Uterus (tissue), 4 donors: ENCODE data around the gene RNF175. TPM values are rescaled to one million over a fixed set of nuclear protein-coding genes. Genes with fewer than 3 reads are reported as not detected.

ENCODE experiments used
- DNase-seq, 2 donors: peaks; one replicate each; pipeline ENCODE4 v3.0.0-alpha.2; 2019 to 2020
- H3K27ac ChIP-seq, 2 donors: fragments of 200-600 bp; sonication (generic); 1 replicate in 1 of 2; 2 replicates in 1 of 2; pipeline ENCODE4 v1.5.1; 2016 to 2018
- H3K27me3 ChIP-seq, 2 donors: fragments of 200-600 bp; sonication (generic); one replicate each; pipeline ENCODE4 v1.5.1; 2018 to 2019; ENCODE audit warnings: control low read depth in 1 of 2
- H3K36me3 ChIP-seq, 2 donors: fragments of 200-600 bp; sonication (generic); one replicate each; pipeline ENCODE4 v1.5.1; 2019; ENCODE audit warnings: control low read depth in 1 of 2
- H3K4me1 ChIP-seq, 2 donors: fragments of 200-600 bp; sonication (generic); one replicate each; pipeline ENCODE4 v1.5.1; 2018 to 2019; ENCODE audit warnings: control low read depth in 1 of 2
- H3K4me3 ChIP-seq, 2 donors: fragments of 200-600 bp; sonication (generic); 1 replicate in 1 of 2; 2 replicates in 1 of 2; pipeline ENCODE4 v1.5.1; 2018 to 2019; ENCODE audit warnings: mild to moderate bottlenecking in 1 of 2
- H3K9me3 ChIP-seq, 2 donors: fragments of 200-600 bp; sonication (generic); one replicate each; pipeline ENCODE4 v1.5.1; 2019; ENCODE audit warnings: control low read depth in 1 of 2
- POLR2A ChIP-seq, 2 donors: fragments of 450-650 bp; IDR thresholded peaks; one replicate each; pipeline ENCODE4 v1.6.1; 2016; ENCODE audit warnings: antibody characterized with exemption in 2 of 2, mild to moderate bottlenecking in 1 of 2, moderate library complexity in 1 of 2
- intact Hi-C: fragments of 100-400 bp; cut with DNase I; formaldehyde crosslinking; loops from one replicate; pipeline ENCODE4 v1.15.1; 2023; ENCODE audit warnings: low total_unique reads
- total RNA-seq, 4 donors: library from RNA; depleted of rRNA in 3 of 4; stranded (reverse); fragments of >200 nt in 3 of 4; gene quantifications; one replicate each; pipeline versions ENCODE4 v1.1.0 to v1.2.4, GENCODE V29; 2014 to 2023
- TF ChIP-seq, protein P1 (sequence below), 4 experiments: fragments of 200-600 bp in 2 of 4; fragments of 450-650 bp in 2 of 4; sonication (generic) in 2 of 4; IDR thresholded peaks; one replicate each; pipeline ENCODE4 v1.5.1; 2016 to 2019; ENCODE audit warnings: antibody characterized with exemption in 4 of 4, mild to moderate bottlenecking in 2 of 4, moderate library complexity in 1 of 4
- donor health status: DM: yes; HTN: yes; CAD: no.

The RNF175 gene
- total RNA-seq, 4 donors from 2014 or later: 3.9 TPM; not detected in 3

- no peak for DNase-seq
- intact Hi-C loops: no loop called here
- Histone ChIP-seq H3K9me3 (no peaks in the 10 kb centered on the region), H3K4me1 (no peaks in the 10 kb centered on the region), H3K27me3 (no peaks in the 10 kb centered on the region), H3K4me3 (no peak overlapping the region), H3K27ac (no peak overlapping the region), H3K36me3 (no peaks in the 10 kb centered on the region)
- no peak for TF ChIP-seq POLR2A (IDR thresholded peaks at IDR 0.05)
- TF ChIP-seq, protein P1, sequence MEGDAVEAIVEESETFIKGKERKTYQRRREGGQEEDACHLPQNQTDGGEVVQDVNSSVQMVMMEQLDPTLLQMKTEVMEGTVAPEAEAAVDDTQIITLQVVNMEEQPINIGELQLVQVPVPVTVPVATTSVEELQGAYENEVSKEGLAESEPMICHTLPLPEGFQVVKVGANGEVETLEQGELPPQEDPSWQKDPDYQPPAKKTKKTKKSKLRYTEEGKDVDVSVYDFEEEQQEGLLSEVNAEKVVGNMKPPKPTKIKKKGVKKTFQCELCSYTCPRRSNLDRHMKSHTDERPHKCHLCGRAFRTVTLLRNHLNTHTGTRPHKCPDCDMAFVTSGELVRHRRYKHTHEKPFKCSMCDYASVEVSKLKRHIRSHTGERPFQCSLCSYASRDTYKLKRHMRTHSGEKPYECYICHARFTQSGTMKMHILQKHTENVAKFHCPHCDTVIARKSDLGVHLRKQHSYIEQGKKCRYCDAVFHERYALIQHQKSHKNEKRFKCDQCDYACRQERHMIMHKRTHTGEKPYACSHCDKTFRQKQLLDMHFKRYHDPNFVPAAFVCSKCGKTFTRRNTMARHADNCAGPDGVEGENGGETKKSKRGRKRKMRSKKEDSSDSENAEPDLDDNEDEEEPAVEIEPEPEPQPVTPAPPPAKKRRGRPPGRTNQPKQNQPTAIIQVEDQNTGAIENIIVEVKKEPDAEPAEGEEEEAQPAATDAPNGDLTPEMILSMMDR (IDR thresholded peaks at IDR 0.05): no peak
These were observed 12.3 kb downstream of the RNF175 start for GRCh38 chr4:153747406-153747955.

- no peak for DNase-seq
- Histone ChIP-seq H3K27me3 (no peaks in the 10 kb centered on the region), H3K4me1 (no peaks in the 10 kb centered on the region), H3K36me3 (no peaks in the 10 kb centered on the region), H3K4me3 (no peak overlapping the region), H3K27ac (no peak overlapping the region), H3K9me3 (no peaks in the 10 kb centered on the region)
- TF ChIP-seq, protein P1 (IDR thresholded peaks at IDR 0.05): no peak
- TF ChIP-seq POLR2A (IDR thresholded peaks at IDR 0.05): no peak
- intact Hi-C loops: no loop called here
These were observed 14.2 kb downstream of the RNF175 start for GRCh38 chr4:153745651-153746050.

DNA sequence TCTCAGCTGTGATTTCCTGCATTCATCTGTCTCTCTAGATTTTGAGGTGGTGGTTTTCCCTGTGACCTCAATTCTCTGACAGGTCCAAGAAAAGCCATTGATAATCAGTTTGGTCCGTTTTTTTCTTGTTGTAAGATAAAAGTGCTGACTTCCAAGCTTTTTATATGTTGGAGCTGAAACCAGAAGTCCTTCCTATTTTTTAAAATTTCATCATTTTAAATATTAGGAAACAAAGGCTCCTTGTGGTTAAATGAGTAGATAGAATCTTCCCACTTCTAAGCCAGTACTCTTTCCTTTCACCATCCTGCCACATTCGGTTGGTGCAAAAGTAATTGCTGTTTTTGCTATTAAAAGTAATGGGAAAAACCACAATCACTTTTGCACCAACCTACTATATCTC lies 18.3 kb downstream of the RNF175 start:
- Histone ChIP-seq H3K4me1 (no peaks in the 10 kb centered on the region), H3K27me3 (no peaks in the 10 kb centered on the region), H3K9me3 (no peaks in the 10 kb centered on the region), H3K36me3 (no peaks in the 10 kb centered on the region), H3K4me3 (no peak overlapping the region), H3K27ac (no peak overlapping the region)
- no peak for DNase-seq
- intact Hi-C loops: no loop called here
- no peak for TF ChIP-seq POLR2A (IDR thresholded peaks at IDR 0.05)
- TF ChIP-seq, protein P1 (IDR thresholded peaks at IDR 0.05): no peak

DNA sequence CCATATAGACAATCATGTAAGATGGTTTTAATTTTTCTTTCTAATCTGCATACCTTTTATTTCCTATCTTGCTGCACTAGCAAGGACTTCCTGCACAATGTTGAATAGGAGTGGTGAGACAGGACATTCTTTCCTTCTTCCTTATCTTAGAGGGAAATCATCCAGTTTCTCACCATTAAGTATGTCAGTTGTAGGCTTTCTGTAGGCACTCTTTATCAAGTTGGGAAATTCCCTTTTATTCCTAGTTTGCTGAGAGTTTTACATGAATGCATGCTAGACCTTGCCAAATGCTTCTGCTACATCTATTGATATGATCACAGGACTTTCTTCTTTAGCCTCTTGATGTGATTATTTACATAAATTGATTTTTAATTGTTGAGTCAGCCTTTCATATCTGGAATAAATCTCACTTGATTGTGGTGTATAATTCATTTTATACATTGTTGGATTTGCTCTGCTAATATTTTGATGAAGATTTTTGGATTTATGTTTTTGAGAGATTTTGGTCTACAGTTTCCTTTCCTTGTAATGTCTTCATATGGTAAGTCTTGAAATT lies 23.8 kb downstream of the RNF175 start:
- H3K4me3 ChIP-seq: no peak overlapping the region
- H3K4me1 ChIP-seq: no peaks in the 10 kb centered on the region
- H3K9me3 ChIP-seq: no peaks in the 10 kb centered on the region
- DNase-seq: no peak
- no peaks in the 10 kb centered on the region for H3K27me3 ChIP-seq
- intact Hi-C loops: no loop called here
- no peak for TF ChIP-seq POLR2A (IDR thresholded peaks at IDR 0.05)
- TF ChIP-seq, protein P1 (IDR thresholded peaks at IDR 0.05): no peak
- no peak overlapping the region for H3K27ac ChIP-seq
- H3K36me3 ChIP-seq: no peaks in the 10 kb centered on the region

GRCh38 chr4:153733751-153734448 lies 25.9 kb downstream of the RNF175 start:
- H3K27ac ChIP-seq: no peak overlapping the region
- TF ChIP-seq, protein P1 (IDR thresholded peaks at IDR 0.05): no peak
- TF ChIP-seq POLR2A (IDR thresholded peaks at IDR 0.05): no peak
- intact Hi-C loops: no loop called here
- H3K9me3 ChIP-seq: no peaks in the 10 kb centered on the region
- DNase-seq: no peak
- H3K4me1 ChIP-seq: no peaks in the 10 kb centered on the region
- H3K36me3 ChIP-seq: no peaks in the 10 kb centered on the region
- no peak overlapping the region for H3K4me3 ChIP-seq
- H3K27me3 ChIP-seq: no peaks in the 10 kb centered on the region
